ENCODE data around the gene NRF1.

GRCh38 chr7:129769866-129770808, 158.6 kb downstream of the NRF1 start:
- TF ChIP-seq CBFB (CRISPR knock-in tag; IDR thresholded peaks at IDR 0.05) (no peak), CTCF (CRISPR knock-in tag; IDR thresholded peaks at IDR 0.05) (no peak), SOX6 (IDR thresholded peaks at IDR 0.05) (no peak), SOX6 (CRISPR knock-in tag; IDR thresholded peaks at IDR 0.05) (no peak), ZBTB7A (CRISPR knock-in tag; IDR thresholded peaks at IDR 0.05) (no peak), GTF2F1 (IDR thresholded peaks at IDR 0.05; ENCODE audit: low read length) (no peak), EED (CRISPR knock-in tag; IDR thresholded peaks at IDR 0.05) (no peak), CHD2 (IDR thresholded peaks at IDR 0.05; ENCODE audit: low read depth, low read length) (no peak), MYC (CRISPR knock-in tag; IDR thresholded peaks at IDR 0.05; ENCODE audit: borderline replicate concordance) (no peak), AGO1 (IDR thresholded peaks at IDR 0.05; ENCODE audit: low read depth, low read length, poor library complexity, severe bottlenecking) (no peak), REST (IDR thresholded peaks at IDR 0.05; ENCODE audit: borderline replicate concordance in 1 of 2, low read depth in 1 of 2, low read length in 2 of 2) (no peak), POLR2AphosphoS5 (IDR thresholded peaks at IDR 0.05; ENCODE audit: low read depth, low read length) (no peak), SP1 (IDR thresholded peaks at IDR 0.05) (no peak), SP1 (CRISPR knock-in tag; IDR thresholded peaks at IDR 0.05) (no peak), POLR2A (IDR thresholded peaks at IDR 0.05; ENCODE audit: insufficient read depth in 1 of 2, low read depth in 2 of 2, low read length in 2 of 2) (no peak)
